HG02852 (cell line): Measurements from ENCODE around the gene RIPK1.
"Not testable (repeated sequence)": the region's sequence is repeated elsewhere in the genome, so short reads cannot be mapped to it uniquely, and the experiment has no call there.

Experiments
- ATAC-seq: cut with Tn5 transposase; IDR thresholded peaks from one replicate; pipeline ENCODE4 v1.9.1; 2021; ENCODE audit warnings: mild to moderate bottlenecking, moderate library complexity; ENCODE audit not compliant: unreplicated experiment

Gene RIPK1

DNA sequence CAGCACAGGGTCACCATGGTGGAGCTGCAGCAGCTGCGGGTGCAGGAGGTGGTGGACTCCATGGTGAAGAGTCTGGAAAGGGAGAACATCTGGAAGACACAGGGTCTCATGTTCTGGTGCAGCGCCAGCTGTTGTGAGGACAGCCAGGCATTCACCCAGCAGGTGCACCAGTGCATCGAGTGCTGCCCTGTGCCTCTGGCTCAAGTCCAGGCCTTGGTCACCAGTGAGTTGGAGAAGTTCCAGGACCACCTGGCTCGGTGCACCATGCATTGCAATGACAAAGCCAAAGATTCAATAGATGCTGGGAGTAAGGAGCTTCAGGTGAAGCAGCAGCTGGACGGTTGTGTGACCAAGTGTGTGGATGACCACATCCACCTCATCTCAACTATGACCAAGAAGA is 22.9 kb upstream of the RIPK1 start:
- no peak for ATAC-seq

DNA sequence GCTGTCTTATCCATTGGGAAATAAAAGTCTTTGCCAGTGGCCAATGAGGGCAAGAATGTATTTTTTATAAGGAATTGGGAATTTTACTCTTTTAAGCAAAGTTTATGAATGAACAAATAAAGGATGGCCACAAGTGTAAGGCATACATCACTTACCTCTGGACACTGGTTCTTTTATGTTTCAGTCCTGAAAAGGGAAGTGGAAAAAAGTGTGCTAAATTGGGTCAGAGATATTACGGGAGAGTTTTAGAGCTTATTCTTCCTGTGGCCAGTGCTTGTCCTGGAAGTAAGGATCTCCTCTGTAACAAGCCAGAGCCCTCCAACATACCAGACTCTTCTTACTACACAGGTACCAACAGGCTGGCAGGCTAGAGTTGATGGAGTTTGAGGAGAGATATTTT is 22.5 kb upstream of the RIPK1 start:
- ATAC-seq: no peak

DNA sequence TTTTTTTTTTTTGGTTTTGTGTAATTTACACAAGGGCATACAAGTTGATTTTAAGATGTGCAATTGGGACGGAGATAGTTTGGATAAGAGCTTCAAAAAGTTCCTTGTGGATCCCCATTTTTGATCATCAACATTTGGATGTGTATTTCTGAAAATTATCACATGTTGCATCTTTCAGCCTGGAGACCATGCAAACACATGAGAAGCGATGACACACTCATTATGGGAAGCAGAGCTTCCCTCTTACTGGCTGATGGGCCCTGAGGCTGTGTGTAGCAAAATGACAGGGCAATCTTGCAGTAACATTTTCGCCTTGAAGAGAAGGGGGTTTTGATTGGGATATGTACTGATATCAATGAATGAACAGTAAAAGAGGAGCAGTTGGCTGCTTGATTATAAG is 22.0 kb upstream of the RIPK1 start:
- no peak for ATAC-seq

DNA sequence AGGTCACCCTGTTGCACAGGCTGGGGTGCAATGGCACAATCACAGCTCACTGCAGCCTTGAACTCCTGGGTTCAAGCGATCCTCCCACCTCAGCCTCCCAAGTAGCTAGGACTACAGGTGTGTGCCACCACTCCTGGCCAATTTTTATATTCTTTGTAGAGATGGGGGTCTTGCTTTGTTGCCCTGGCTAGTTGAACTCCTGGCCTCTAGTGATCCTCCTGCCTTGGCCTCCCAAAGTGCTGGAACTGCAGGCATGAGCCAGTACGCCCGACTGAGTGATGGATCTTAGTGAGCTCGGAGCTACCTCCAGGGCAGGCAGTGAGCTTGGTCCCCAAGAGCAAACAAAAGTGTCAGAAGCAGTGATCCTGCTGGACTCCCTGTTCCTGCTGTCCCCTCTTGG is 20.3 kb upstream of the RIPK1 start:
- ATAC-seq: not testable (repeated sequence)

DNA sequence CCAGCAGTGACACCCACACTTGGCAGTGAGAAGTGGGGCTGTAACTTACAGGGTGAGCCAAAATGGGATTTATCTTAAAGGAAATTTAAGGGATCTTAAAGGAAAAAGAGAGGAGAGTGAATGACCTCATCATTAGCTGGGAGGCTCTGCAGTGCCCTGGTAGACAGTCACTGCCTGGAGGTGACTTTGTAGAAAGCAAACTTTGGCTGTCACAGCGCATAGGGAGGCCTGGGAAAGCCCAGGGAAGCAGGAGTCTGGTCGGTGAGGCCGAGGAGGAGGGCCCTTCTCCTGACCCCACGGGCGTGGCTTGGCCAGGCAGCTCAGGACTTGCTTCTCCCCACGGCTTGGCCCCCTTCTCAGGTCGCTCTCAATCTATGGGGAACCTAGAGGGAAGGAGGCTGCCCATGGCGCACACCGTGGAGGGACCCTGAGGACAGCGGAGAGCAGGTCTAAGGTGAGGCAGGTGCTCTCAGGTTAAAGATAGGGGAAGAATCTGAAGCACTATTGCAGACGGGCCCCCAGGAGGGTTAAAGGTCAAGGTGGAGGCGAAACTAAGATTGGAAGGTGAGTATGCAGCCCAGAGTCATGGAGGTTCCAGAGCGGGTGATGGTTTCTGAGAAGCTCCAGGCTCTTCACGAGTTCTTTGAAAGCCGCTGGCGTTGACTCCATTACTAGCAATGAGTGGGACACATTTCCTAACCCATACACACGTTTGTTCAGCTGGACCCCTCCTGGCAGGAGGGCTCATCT is 15.6 kb upstream of the RIPK1 start:
- ATAC-seq: no peak

DNA sequence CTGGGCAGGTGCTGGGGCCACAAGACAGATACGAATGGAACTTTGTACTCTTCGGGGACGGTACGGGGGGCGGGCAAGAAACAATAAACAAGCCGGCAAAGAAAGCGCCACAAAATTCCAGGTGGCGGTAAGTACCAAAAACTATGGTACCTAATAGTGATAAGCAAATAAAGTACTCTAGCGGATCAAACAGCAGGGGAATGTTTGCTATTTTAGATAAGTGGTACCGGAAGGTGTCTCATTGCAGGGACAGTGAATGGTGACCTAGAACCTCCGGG is 15.1 kb upstream of the RIPK1 start:
- ATAC-seq: no peak

DNA sequence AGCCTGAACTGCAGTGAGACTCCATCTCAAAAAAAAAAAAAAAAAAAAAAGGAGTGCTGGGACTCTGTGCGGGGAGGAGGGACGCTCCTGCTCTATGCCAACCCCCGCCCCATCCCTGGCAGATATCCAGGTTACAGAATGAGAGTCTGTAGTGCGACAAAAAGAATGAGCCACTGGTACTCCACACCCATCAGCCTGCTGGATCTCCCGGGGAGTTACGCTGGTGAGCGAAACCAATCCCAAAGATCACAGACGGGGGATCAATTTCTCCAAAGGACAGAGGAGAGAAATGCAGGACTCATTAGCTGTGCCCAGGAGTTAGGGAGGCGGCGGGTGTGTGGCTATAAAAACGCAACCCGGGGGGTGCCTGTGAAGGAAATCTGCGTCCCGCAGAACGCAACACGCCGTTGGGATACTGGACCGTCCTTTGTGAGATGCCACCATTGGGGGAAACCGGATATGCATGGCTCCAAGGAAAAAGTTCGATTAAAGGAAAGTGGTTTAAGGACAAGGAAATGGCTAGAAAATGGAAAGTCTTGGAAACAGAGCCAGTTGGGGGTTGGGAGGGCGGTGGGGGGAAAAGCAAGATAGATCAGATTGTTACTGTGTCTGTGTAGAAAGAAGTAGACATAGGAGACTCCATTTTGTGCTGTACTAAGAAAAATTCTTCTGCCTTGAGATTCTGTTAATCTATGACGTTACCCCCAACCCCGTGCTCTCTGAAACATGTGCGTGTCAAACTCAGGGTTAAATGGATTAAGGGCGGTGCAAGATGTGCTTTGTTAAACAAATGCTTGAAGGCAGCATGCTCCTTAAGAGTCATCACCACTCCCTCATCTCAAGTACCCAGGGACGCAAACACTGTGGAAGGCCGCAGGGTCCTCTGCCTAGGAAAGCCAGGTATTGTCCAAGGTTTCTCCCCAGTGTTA is 13.8 kb upstream of the RIPK1 start:
- not testable (repeated sequence) for ATAC-seq

DNA sequence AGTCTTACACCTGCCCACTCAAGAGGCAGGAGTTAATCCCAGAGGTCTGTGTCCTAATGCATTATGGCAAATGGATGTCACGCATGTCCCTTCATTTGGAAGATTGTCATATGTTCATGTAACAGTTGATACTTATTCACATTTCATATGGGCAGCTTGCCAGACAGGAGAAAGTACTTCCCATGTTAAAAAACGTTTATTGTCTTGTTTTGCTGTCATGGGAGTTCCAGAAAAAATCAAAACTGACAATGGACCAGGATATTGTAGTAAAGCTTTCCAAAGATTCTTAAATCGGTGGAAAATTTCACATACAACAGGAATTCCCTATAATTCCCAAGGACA is 13.2 kb upstream of the RIPK1 start:
- not testable (repeated sequence) for ATAC-seq

DNA sequence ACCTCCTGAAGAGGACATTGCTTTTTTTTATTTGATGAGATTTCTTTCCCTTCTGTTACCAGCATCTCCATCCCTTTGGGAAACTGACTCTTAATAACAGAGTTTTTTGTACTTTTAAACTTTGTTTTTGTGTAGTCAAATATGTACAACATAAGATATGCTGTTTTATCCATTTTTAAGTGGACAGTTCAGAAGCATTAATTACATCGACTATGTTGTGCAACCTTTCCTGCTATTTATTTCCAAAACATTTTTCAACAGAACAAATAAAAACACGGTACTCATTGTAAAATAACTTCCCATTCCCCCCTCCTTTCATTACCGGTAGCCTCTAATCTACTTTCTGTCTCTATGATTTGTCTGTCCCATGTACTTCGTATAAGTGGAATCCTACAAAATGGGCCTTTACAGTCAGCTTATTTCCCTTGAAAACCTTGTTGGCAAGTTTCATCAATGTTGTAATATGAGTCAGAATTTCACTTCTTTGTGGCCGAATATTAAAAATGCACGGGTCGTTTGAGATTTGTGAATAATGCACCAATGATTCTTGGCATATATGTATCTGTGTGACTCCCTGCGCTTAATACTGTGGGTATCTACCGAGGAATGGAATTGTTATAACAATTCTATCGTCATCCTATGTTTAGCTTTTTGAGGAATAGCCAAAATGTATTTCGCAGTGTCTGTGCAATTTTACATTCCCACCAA is 11.1 kb upstream of the RIPK1 start:
- ATAC-seq: no peak

DNA sequence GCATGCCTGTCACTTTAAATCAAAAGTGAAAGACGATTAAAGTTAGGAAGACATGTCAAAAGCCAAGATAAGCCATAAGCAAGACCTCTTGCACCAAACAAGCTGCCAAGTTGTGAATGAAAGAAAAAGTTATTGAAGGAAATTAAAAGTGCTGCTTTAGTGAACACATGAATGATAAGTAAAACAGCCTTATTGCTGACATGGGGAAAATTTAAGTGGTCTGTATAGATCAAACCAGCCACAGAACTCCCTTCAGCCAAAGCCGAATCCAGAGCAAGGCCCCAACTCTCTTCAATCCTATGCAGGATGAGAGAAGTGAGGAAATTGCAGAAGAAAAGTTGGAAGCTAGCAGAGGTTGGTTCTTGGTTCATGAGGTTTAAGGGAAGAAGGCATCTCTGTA is 9.3 kb upstream of the RIPK1 start:
- no peak for ATAC-seq

DNA sequence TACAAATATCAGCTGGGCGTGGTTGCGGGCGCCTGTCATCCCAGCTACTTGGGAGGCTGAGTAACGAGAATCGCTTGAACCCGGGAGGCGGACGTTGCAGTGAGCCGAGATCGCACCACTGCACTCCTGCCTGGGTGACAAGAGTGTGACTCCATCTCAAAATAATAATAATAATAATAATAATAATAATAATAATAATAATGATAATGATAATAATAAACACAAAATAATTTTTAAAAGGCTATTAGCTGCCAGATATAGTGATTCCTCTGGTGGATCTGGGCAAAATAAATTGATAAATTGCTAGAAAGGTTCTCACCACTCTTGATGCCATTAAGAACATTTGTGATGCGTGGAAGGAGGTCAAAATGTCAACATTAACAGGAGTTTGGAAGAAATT is 8.2 kb upstream of the RIPK1 start:
- not testable (repeated sequence) for ATAC-seq

DNA sequence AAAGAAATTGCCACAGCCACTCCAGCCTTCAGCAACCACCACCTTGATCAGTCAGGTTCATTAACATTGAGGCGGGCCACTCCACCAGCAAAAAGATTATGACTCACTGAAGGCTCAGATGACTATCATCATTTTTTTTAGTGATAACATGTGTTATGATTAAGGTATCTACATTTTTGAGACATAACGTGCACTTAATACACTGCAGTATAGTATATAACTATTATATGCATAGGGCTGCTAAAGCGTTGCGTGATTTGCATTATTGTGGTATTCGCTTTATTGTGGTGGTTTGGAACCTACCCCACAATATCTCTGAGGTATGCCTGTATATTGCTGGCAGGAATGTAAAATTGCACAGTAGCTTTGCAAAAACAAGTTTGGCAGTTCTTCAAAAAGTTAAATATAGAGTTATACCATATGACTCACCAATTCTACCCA is 6.8 kb upstream of the RIPK1 start:
- no peak for ATAC-seq

DNA sequence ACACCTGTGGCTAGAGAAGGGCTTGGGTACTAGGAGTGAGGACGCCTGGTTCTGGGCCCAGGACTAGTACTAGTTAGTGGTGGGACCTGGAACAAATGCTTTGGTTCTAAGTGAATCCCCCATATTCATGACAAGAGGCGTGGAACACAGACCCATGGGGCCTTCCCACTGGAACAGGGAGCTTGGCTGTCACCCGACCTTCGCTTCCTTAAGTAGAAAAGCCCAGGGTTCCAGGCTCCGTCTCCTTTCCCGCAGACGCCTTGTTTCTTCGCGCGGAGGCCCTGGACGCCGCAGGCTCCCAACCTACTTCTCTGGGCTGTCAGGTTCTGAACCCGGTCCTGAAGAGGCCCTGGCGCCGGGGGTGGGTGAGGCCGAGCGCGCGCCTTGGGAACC is 5.0 kb upstream of the RIPK1 start:
- not testable (repeated sequence) for ATAC-seq

DNA sequence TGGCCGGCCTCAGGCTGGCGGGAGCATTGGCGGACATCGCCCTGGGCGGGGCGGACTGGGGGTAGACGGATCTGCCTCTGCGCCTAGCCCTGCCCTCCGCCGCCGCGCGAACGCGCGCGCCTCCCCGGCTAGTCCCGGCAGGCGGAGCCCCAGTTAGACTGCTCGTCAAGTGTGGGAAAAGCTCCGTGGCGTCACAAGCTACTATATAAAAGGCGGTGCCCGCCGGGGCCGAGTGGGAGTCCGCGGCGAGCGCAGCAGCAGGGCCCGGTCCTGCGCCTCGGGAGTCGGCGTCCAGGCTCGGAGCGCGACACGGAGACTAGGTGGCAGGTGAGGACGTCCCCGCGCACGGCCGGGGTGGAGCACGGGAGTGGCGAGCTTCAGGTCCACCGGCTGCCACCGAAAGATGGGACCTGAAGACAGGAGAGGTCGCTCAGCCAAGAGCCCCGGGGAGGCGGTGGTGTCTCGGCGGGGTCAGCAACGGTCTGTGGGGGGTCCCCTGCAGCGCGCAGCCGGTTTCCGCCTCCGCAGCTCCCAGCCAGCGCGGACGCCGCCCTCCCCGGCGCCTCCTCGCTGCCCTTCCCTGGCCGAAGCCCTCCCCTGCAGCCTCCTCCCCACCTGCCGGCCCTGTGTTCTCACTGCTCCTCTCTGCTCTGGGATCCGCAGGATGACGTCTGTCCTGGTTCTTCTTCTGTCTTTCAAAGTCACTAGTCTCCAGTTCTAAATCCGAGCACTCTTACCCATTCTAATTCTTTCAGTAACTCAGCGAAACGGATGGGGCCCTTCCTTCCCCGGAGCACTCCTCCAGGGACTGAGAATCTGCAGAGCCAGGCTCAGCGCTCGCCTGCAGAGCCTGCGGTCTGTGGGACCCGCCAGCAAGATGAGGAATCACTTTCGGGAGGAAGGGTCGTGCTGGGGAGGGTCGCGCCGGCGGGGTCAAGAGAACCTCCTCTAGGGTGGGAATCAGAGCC is 4.3 kb upstream of the RIPK1 start:
- peak; percentile 59 for ATAC-seq

DNA sequence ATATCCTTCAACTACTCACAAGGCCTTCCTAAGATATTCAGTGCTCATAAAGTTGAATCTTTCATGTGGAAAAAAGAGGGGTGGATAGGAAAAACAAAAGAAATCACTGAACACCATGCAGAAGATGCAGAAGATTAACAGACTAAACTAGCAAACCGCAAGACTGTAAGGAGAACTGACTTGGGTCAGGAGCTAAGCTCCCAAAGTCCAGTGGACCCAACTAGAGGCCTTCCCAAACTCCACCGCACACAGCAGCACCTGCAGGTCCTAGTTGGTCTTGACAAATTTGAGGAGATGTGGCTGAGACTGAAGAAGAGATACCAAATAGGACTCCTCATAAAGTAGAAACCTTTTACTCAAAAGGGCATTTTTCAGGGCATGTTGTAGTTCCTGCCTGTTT is 3.3 kb downstream of the RIPK1 start:
- ATAC-seq: no peak

DNA sequence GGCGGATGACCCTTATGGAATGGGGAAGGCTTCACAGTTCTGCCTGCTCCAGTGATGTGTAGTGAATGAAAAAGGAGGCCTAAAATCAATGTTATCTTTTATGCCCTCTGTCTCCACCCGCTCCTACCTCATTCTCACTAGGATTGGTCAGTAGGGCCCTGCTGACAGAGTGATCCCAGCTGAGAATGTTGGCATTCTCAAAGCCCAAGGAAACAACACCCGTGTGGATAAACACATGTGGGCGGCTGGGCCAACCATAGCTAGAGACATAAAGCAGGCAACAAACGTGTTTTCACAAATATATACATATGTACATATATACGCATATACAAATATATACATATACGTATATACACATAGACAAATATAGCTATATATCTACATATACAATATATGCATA is 4.5 kb downstream of the RIPK1 start:
- no peak for ATAC-seq

DNA sequence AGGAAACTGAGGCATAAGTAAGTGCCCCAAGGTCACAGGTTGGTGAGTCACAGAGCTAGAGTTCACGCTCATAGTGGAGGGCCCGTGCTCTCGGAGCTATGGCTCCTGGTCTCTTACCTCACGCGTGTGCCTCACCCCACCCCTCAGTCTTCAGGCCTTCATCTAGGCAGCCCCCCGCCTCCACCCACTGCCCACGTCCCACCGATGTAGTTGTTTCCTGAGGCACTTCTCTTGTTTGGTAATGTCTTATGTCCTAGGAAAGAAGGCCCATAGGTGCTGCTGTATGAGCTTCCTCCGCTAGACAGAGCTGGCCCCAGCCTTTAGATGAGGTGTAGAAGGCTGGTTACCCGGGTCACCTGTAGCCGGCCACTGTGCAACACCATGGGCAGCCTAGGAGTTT is 5.1 kb downstream of the RIPK1 start:
- no peak for ATAC-seq

DNA sequence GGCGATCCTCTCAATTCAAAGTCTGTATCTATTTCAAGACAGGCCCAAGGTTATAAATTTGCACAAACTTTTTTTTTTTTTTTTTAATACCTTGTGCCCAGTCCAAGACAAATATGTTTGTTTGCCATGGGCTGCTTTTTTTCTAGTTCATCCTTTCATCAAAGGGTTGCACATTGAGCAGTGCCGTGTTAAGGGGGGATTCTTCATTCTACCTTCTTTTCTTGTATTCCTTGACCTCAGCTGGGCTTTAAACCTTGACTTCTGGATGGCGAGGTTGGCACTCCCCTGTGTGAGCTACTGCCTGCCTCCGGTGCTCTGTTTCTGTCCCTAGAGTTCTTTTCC is 7.4 kb downstream of the RIPK1 start:
- no peak for ATAC-seq

DNA sequence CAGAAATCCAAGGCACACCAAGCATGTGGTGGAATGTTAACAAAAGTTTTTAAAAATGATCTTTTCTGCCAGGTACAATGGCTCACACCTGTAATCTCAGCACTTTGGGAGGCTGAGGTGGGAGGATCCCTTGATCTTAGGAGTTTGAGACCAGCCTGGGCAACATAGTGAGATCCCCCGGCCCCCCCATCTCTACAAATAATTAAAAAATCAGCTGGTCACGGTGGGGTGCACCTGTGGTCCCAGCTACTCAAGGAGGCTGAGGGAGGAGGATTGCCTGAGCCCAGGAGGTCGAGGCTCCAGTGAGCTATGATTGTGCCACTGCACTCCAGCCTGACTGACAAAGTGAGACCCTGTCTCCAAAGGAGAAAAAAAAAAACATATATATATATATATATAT is 8.0 kb downstream of the RIPK1 start:
- no peak for ATAC-seq

DNA sequence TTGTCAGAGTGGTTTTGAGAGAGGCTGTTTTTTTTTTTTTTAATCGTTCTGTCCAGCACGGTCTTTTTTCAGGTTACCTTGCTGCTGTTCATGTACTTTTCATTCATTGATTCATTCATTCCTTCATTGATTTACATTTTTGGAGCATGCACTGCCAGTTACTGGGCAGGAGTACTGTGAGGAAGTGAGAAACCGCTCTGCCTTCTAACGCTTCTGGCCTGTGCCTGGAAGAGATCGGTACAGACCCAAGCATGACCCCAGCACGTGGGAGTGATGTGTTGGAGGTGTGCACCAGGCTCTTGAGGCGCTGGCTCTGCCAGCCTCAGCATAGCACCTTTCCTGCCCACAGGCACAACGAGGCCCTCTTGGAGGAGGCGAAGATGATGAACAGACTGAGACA is 9.1 kb downstream of the RIPK1 start:
- no peak for ATAC-seq

DNA sequence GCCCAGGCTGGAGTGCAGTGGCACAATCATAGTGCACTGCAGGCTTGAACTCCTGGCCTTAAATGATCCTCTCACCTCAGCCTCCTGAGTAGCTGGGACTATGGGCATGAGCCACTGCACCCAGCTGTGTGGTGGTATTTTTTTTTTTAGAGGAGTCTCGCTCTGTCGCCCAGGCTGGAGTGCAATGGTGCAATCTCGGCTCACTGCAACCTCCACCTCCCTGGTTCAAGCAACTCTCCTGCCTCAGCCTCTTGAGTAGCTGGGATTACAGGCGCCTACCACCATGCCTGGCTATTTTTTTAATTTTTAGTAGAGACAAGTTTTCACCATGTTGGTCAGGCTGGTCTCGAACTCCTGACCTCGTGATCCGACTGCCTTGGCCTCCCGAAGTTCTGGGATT is 10.7 kb downstream of the RIPK1 start:
- ATAC-seq: not testable (repeated sequence)
